Endodermal cell (in vitro differentiated cells): ENCODE results near the gene TMEM145. TPM values are rescaled to one million over a fixed set of nuclear protein-coding genes. Genes with fewer than 3 reads are reported as not detected.

Experiments used
- DNase-seq: peaks from one replicate; pipeline ENCODE4 v3.0.0-alpha.2; 2017
- H3K27ac ChIP-seq: 2 replicates; pipeline ENCODE4 v1.5.1; 2013; ENCODE audit warnings: mild to moderate bottlenecking, low read depth, low read length, moderate library complexity
- H3K27me3 ChIP-seq: 2 replicates; pipeline ENCODE4 v1.6.1; 2013; ENCODE audit warnings: mild to moderate bottlenecking, low read length, moderate library complexity; ENCODE audit not compliant: insufficient read depth, control insufficient read depth, poor library complexity, severe bottlenecking
- H3K36me3 ChIP-seq: 2 replicates; pipeline ENCODE4 v1.7.0; 2013; ENCODE audit warnings: mild to moderate bottlenecking, low read length, moderate library complexity; ENCODE audit not compliant: control insufficient read depth, insufficient read depth
- H3K4me1 ChIP-seq: one replicate; pipeline ENCODE4 v1.7.0; 2013; ENCODE audit warnings: low read length; ENCODE audit not compliant: control insufficient read depth, insufficient read depth
- H3K4me3 ChIP-seq: 2 replicates; pipeline ENCODE4 v1.5.1; 2013; ENCODE audit warnings: mild to moderate bottlenecking, low read length, moderate library complexity
- H3K9ac ChIP-seq: 2 replicates; pipeline ENCODE4 v1.6.1; 2013; ENCODE audit warnings: mild to moderate bottlenecking, low read length, moderate library complexity; ENCODE audit not compliant: poor library complexity, severe bottlenecking; ENCODE audit errors: extremely low read depth
- H3K9me3 ChIP-seq: 2 replicates; pipeline ENCODE4 v1.6.1; 2013; ENCODE audit warnings: mild to moderate bottlenecking, low read length, moderate library complexity; ENCODE audit not compliant: control insufficient read depth
- H3K27ac Mint-ChIP-seq: 2 replicates; pipeline ENCODE4 v1.8.0; 2020; ENCODE audit warnings: mixed read lengths
- H3K27me3 Mint-ChIP-seq: 2 replicates; pipeline ENCODE4 v1.8.0; 2021; ENCODE audit warnings: mild to moderate bottlenecking, mixed read lengths; ENCODE audit not compliant: insufficient read depth
- H3K36me3 Mint-ChIP-seq: 2 replicates; pipeline ENCODE4 v1.8.0; 2020; ENCODE audit warnings: low read depth, mixed read lengths
- H3K4me1 Mint-ChIP-seq: 2 replicates; pipeline ENCODE4 v1.8.0; 2020; ENCODE audit warnings: mixed read lengths
- H3K4me3 Mint-ChIP-seq: 2 replicates; pipeline ENCODE4 v1.8.0; 2020; ENCODE audit warnings: mild to moderate bottlenecking, moderate library complexity, mixed read lengths
- H3K9me3 Mint-ChIP-seq: 2 replicates; pipeline ENCODE4 v1.8.0; 2020; ENCODE audit warnings: mild to moderate bottlenecking, mixed read lengths
- CTCF ChIP-seq: fragments of 200-600 bp; sonication (generic); conservative IDR thresholded peaks from 2 replicates; pipeline ENCODE4 v1.5.0; 2021; ENCODE audit warnings: antibody characterized with exemption, mild to moderate bottlenecking
- WGBS, 2 experiments: methylation state at CpG; one replicate each; pipeline versions ENCODE4 v1.1.5 to v1.1.7; 2013; ENCODE audit warnings: missing lambda C conversion rate in 2 of 2, mixed read lengths in 1 of 2; ENCODE audit not compliant: insufficient coverage in 1 of 2, insufficient read length in 1 of 2; 5-methylcytosine and 5-hydroxymethylcytosine counted together
- total RNA-seq, 2 donors: library from RNA; stranded (reverse); fragmentation: NEBNext Ultra II Directional in 1 of 2; extraction: Animal tissue kit (Norgen Biotek cat#: 25700) in 1 of 2; gene quantifications; 2 replicates in 1 of 2; 3 replicates in 1 of 2; pipeline ENCODE4 v1.2.1, GENCODE V29; 2021

The TMEM145 gene
- total RNA-seq, 2 donors from 2014 or later: 0.38 to 0.42 TPM

- Histone ChIP-seq H3K36me3 (no peaks in the 10 kb centered on the region), H3K4me1 (no peaks in the 10 kb centered on the region), H3K9ac (no peak overlapping the region), H3K9me3 (no peaks in the 10 kb centered on the region), H3K27me3 (peaks cover 15% of the 10 kb centered on the region), H3K27ac (no peak overlapping the region), H3K4me3 (no peak overlapping the region)
- Mint-ChIP-seq H3K4me3 (no peak overlapping the region), H3K4me1 (peaks cover 3% of the 10 kb centered on the region), H3K9me3 (no peaks in the 10 kb centered on the region), H3K27ac (no peak overlapping the region), H3K36me3 (no peaks in the 10 kb centered on the region), H3K27me3 (peaks cover 32% of the 10 kb centered on the region)
- no peak for TF ChIP-seq CTCF
- no peak for DNase-seq
- WGBS, 2 experiments: 91 to 93% methylated on average over 12 to 14 of the region's 14 CpGs
These were observed 3.4 kb upstream of the TMEM145 start for GRCh38 chr19:42309686-42310085.

DNA sequence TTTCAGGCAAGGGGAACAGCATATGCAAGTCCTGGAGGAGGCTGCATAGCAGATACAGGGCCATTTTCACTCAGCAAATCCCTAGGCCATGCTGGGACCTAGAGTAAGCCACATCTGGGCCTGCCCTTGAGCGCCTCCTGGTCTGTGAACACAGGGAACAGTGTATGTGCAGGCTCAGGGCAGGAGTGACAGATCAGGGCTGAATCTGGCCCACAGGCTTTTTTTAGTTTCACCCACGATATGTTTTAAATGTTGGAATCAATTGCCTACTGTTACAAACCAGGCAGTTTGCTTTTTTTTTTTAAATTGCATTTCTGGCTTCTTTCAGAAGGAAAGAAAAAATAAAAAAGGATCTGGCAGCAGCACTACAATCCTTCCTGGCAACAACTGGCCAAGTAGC, 1.5 kb upstream of the TMEM145 start:
- Mint-ChIP-seq H3K36me3 (no peaks in the 10 kb centered on the region), H3K9me3 (no peaks in the 10 kb centered on the region), H3K4me1 (peaks cover 3% of the 10 kb centered on the region), H3K27ac (no peak overlapping the region), H3K4me3 (no peak overlapping the region), H3K27me3 (peaks cover 46% of the 10 kb centered on the region)
- Histone ChIP-seq H3K9ac (no peak overlapping the region), H3K9me3 (no peaks in the 10 kb centered on the region), H3K27me3 (peaks cover 23% of the 10 kb centered on the region), H3K36me3 (no peaks in the 10 kb centered on the region), H3K27ac (no peak overlapping the region), H3K4me3 (no peak overlapping the region), H3K4me1 (no peaks in the 10 kb centered on the region)
- 87 to 100% methylated on average over 2 of the region's 2 CpGs for WGBS, 2 experiments
- DNase-seq: peak; percentile 69
- TF ChIP-seq CTCF: peak; percentile 67

GRCh38 chr19:42312370-42312769, 739 bp upstream of the TMEM145 start:
- peak overlapping the region; percentile 54 for H3K4me3 Mint-ChIP-seq
- Histone ChIP-seq H3K36me3 (no peaks in the 10 kb centered on the region), H3K9me3 (no peaks in the 10 kb centered on the region), H3K27me3 (peaks cover 23% of the 10 kb centered on the region), H3K4me1 (no peaks in the 10 kb centered on the region), H3K4me3 (no peak overlapping the region), H3K27ac (no peak overlapping the region), H3K9ac (no peak overlapping the region)
- peaks cover 5% of the 10 kb centered on the region for H3K4me1 Mint-ChIP-seq
- H3K27me3 Mint-ChIP-seq: peaks cover 52% of the 10 kb centered on the region
- DNase-seq: no peak
- no peaks in the 10 kb centered on the region for H3K36me3 Mint-ChIP-seq
- WGBS, 2 experiments: 93 to 94% methylated on average over 5 of the region's 5 CpGs
- TF ChIP-seq CTCF: no peak
- H3K27ac Mint-ChIP-seq: no peak overlapping the region
- no peaks in the 10 kb centered on the region for H3K9me3 Mint-ChIP-seq
